IMR-90 (cell line): Measurements from ENCODE around the gene SNAP29. TPM values are rescaled to one million over a fixed set of nuclear protein-coding genes. Genes with fewer than 3 reads are reported as not detected.

Experiments used
- ATAC-seq: fragments of 200-7000 bp; cut with Tn5 transposase; 2 replicates; pipeline ENCODE4 v1.9.1; 2020; ENCODE audit warnings: low read depth, mild to moderate bottlenecking, moderate library complexity
- BruUV-seq: library from RNA; stranded (reverse); fragments of 400-500 nt; replicated peaks from 2 replicates; lab custom pipeline; 2021; lab: Mats Ljungman, UMichigan
- CTCF ChIA-PET: fragments of 300-600 bp; formaldehyde crosslinking; extraction: SDS; loops from one replicate; lab custom pipeline; 2021; ENCODE audit warnings: antibody characterized with exemption; lab: Yijun Ruan, JAX
- POLR2A ChIA-PET: fragments of 300-600 bp; sonication (Branson Sonifier 250); formaldehyde crosslinking; loops from one replicate; lab custom pipeline; 2022; ENCODE audit warnings: antibody characterized with exemption; ENCODE audit not compliant: unreplicated experiment; lab: Charles Lee
- DNase-seq: peaks from one replicate; pipeline ENCODE4 v3.0.0; 2013
- H2AFZ ChIP-seq: replicated peaks from 2 replicates; pipeline ENCODE3; 2013; ENCODE audit warnings: low read length, mild to moderate bottlenecking; ENCODE audit not compliant: poor library complexity
- H2AK5ac ChIP-seq: 2 replicates; pipeline ENCODE4 v1.6.1; 2013; ENCODE audit warnings: low read depth, low read length, inconsistent platforms
- H2AK9ac ChIP-seq: replicated peaks from 2 replicates; pipeline ENCODE3; 2013; ENCODE audit warnings: mild to moderate bottlenecking, low read depth, low read length, moderate library complexity; ENCODE audit not compliant: poor library complexity
- H2BK120ac ChIP-seq: 2 replicates; pipeline ENCODE4 v1.6.1; 2013; ENCODE audit warnings: low read depth, low read length, inconsistent platforms
- H2BK15ac ChIP-seq: 3 replicates; pipeline ENCODE4 v1.6.1; 2013; ENCODE audit warnings: low read depth, low read length, inconsistent platforms
- H2BK20ac ChIP-seq: 2 replicates; pipeline ENCODE4 v1.6.1; 2013; ENCODE audit warnings: low read depth, mild to moderate bottlenecking, inconsistent platforms, low read length, moderate library complexity
- H2BK5ac ChIP-seq: 2 replicates; pipeline ENCODE4 v1.6.1; 2013; ENCODE audit warnings: mild to moderate bottlenecking, low read depth, low read length, inconsistent platforms; ENCODE audit not compliant: poor library complexity, severe bottlenecking
- H3K14ac ChIP-seq: replicated peaks from 2 replicates; pipeline ENCODE4 v1.6.1; 2013; ENCODE audit warnings: low read depth, low read length, inconsistent platforms
- H3K18ac ChIP-seq: 2 replicates; pipeline ENCODE4 v1.6.1; 2013; ENCODE audit warnings: low read depth, low read length, control low read depth
- H3K23ac ChIP-seq: 2 replicates; pipeline ENCODE4 v1.6.1; 2013; ENCODE audit warnings: low read depth, low read length, inconsistent platforms
- H3K27ac ChIP-seq: 2 replicates; pipeline ENCODE4 v1.5.1; 2013; ENCODE audit warnings: mild to moderate bottlenecking, control low read depth, low read length; ENCODE audit not compliant: insufficient read depth
- H3K27me3 ChIP-seq: 2 replicates; pipeline ENCODE4 v1.6.1; 2013; ENCODE audit warnings: low read length; ENCODE audit not compliant: control insufficient read depth, insufficient read depth
- H3K36me3 ChIP-seq: 2 replicates; pipeline ENCODE4 v1.6.1; 2013; ENCODE audit warnings: low read length, mixed read lengths; ENCODE audit not compliant: control insufficient read depth, insufficient read depth
- H3K4ac ChIP-seq: 2 replicates; pipeline ENCODE4 v1.6.1; 2013; ENCODE audit warnings: low read depth, low read length, inconsistent platforms
- H3K4me1 ChIP-seq: 2 replicates; pipeline ENCODE4 v1.6.1; 2013; ENCODE audit warnings: low read length, mixed read lengths; ENCODE audit not compliant: control insufficient read depth, insufficient read depth
- H3K4me2 ChIP-seq: 2 replicates; pipeline ENCODE4 v1.6.1; 2013; ENCODE audit warnings: low read depth, mild to moderate bottlenecking, control low read depth, low read length, moderate library complexity
- H3K4me3 ChIP-seq: 2 replicates; pipeline ENCODE4 v1.5.1; 2013; ENCODE audit warnings: low read depth, mild to moderate bottlenecking, control low read depth, low read length, moderate library complexity; ENCODE audit not compliant: insufficient read depth
- H3K56ac ChIP-seq: 2 replicates; pipeline ENCODE4 v1.6.1; 2013; ENCODE audit warnings: low read length, inconsistent platforms; ENCODE audit not compliant: insufficient read depth; ENCODE audit errors: extremely low read depth
- H3K79me1 ChIP-seq, 2 experiments: 2 replicates each; pipeline ENCODE4 v1.6.1; 2013; ENCODE audit warnings: low read length in 2 of 2, inconsistent platforms in 1 of 2, low read depth in 1 of 2
- H3K9ac ChIP-seq: 2 replicates; pipeline ENCODE4 v1.6.1; 2013; ENCODE audit warnings: low read depth, low read length, control low read depth
- H3K9me1 ChIP-seq: 2 replicates; pipeline ENCODE4 v1.6.1; 2013; ENCODE audit warnings: low read length, inconsistent platforms; ENCODE audit not compliant: insufficient read depth
- H3K9me3 ChIP-seq: 2 replicates; pipeline ENCODE4 v1.6.1; 2013; ENCODE audit warnings: low read length; ENCODE audit not compliant: control insufficient read depth, insufficient read depth
- H4K20me1 ChIP-seq: 2 replicates; pipeline ENCODE4 v1.6.1; 2013; ENCODE audit warnings: low read length, inconsistent platforms; ENCODE audit not compliant: insufficient read depth
- H4K5ac ChIP-seq: 2 replicates; pipeline ENCODE4 v1.6.1; 2013; ENCODE audit warnings: mild to moderate bottlenecking, low read depth, low read length, control low read depth
- H4K8ac ChIP-seq, 2 experiments: 2 replicates each; pipeline ENCODE4 v1.6.1; 2013; ENCODE audit warnings: low read depth in 2 of 2, low read length in 2 of 2, control low read depth in 1 of 2, inconsistent platforms in 1 of 2
- H4K91ac ChIP-seq: 2 replicates; pipeline ENCODE4 v1.6.1; 2013; ENCODE audit warnings: low read depth, low read length, inconsistent platforms; ENCODE audit not compliant: insufficient read depth
- BHLHE40 ChIP-seq: fragments of 150-350 bp; IDR thresholded peaks from 2 replicates; pipeline ENCODE4 v1.6.1; 2016; ENCODE audit warnings: mild to moderate bottlenecking, low read depth, low read length
- CEBPB ChIP-seq: IDR thresholded peaks from 2 replicates; pipeline ENCODE4 v1.6.1; 2012; ENCODE audit warnings: low read depth, low read length, improper control_type of control experiment
- CHD1 ChIP-seq: IDR thresholded peaks from 2 replicates; pipeline ENCODE4 v1.6.1; 2012; ENCODE audit warnings: low read depth, low read length, improper control_type of control experiment
- ELK1 ChIP-seq: fragments of 150-350 bp; IDR thresholded peaks from 2 replicates; pipeline ENCODE4 v1.6.1; 2016; ENCODE audit warnings: low read depth, mild to moderate bottlenecking, low read length, moderate library complexity, borderline replicate concordance
- FOS ChIP-seq: fragments of 150-350 bp; IDR thresholded peaks from 2 replicates; pipeline ENCODE4 v1.6.1; 2016; ENCODE audit warnings: low read depth, low read length
- MAFK ChIP-seq: IDR thresholded peaks from 2 replicates; pipeline ENCODE4 v1.6.1; 2012; ENCODE audit warnings: low read depth, low read length, improper control_type of control experiment
- MAZ ChIP-seq: IDR thresholded peaks from 2 replicates; pipeline ENCODE4 v1.6.1; 2012; ENCODE audit warnings: low read depth, mild to moderate bottlenecking, low read length, improper control_type of control experiment, moderate library complexity, borderline replicate concordance
- MXI1 ChIP-seq: IDR thresholded peaks from 2 replicates; pipeline ENCODE4 v1.6.1; 2012; ENCODE audit warnings: low read depth, mild to moderate bottlenecking, low read length, moderate library complexity, borderline replicate concordance
- NFE2L2 ChIP-seq: fragments of 150-350 bp; IDR thresholded peaks from 2 replicates; pipeline ENCODE4 v1.6.1; 2016; ENCODE audit warnings: low read depth, mild to moderate bottlenecking, low read length
- POLR2A ChIP-seq: IDR thresholded peaks from 2 replicates; pipeline ENCODE4 v1.6.1; 2012; ENCODE audit warnings: mild to moderate bottlenecking, low read depth, low read length
- RAD21 ChIP-seq: IDR thresholded peaks from 2 replicates; pipeline ENCODE4 v1.6.1; 2012; ENCODE audit warnings: low read length, improper control_type of control experiment
- RCOR1 ChIP-seq: IDR thresholded peaks from 2 replicates; pipeline ENCODE4 v1.6.1; 2012; ENCODE audit warnings: mild to moderate bottlenecking, low read length, improper control_type of control experiment; ENCODE audit not compliant: insufficient replicate concordance
- SMC3 ChIP-seq: fragments of 150-350 bp; IDR thresholded peaks from 2 replicates; pipeline ENCODE4 v1.6.1; 2016; ENCODE audit warnings: low read depth, mild to moderate bottlenecking, antibody characterized with exemption, low read length, moderate library complexity
- USF2 ChIP-seq: fragments of 150-350 bp; IDR thresholded peaks from 2 replicates; pipeline ENCODE4 v1.6.1; 2017; ENCODE audit warnings: mild to moderate bottlenecking, antibody characterized with exemption, low read length, low read depth
- WGBS, 2 experiments: methylation state at CpG; one replicate each; pipeline versions ENCODE4 v1.1.5 to v1.1.7; 2013; ENCODE audit warnings: missing lambda C conversion rate in 2 of 2; ENCODE audit not compliant: insufficient read length in 1 of 2; ENCODE audit errors: extremely low coverage in 2 of 2; 5-methylcytosine and 5-hydroxymethylcytosine counted together
- dilution Hi-C: fragments of 300-500 bp; cut with HindIII; formaldehyde crosslinking; loops from one replicate; pipeline ENCODE4 v1.14.3; 2018; ENCODE audit warnings: low sequenced_read_pairs; ENCODE audit not compliant: unreplicated experiment
- in situ Hi-C: fragments of 300-500 bp; cut with MboI; formaldehyde crosslinking; loops from 3 replicates; pipeline ENCODE4 v1.14.3; 2019; ENCODE audit warnings: low sequenced_read_pairs, inconsistent platforms, mixed read lengths
- intact Hi-C: fragments of 100-400 bp; cut with micrococcal nuclease; formaldehyde crosslinking; loops from 2 replicates; pipeline ENCODE4 v1.10.0; 2022
- polyA plus RNA-seq, 3 experiments: library from polyadenylated mRNA; depleted of rRNA; stranded (reverse); fragments of >200 nt; gene quantifications; 2 replicates each; pipeline ENCODE4 v1.2.3, GENCODE V29; 2012; ENCODE audit warnings: low replicate concordance in 1 of 3
- total RNA-seq: library from RNA; depleted of rRNA; stranded (reverse); fragments of >200 nt; gene quantifications from 2 replicates; pipeline ENCODE4 v1.2.3, GENCODE V29; 2012
- TF ChIP-seq, protein P1 (sequence below): conservative IDR thresholded peaks from 2 replicates; pipeline ENCODE4 v1.5.1; 2012; ENCODE audit warnings: mild to moderate bottlenecking, low read depth, low read length, improper control_type of control experiment

Gene SNAP29
- total and polyA plus RNA-seq, 2 of the 4 experiments (the other 2 are of a cell fraction): 10.6 to 29.5 TPM

DNA sequence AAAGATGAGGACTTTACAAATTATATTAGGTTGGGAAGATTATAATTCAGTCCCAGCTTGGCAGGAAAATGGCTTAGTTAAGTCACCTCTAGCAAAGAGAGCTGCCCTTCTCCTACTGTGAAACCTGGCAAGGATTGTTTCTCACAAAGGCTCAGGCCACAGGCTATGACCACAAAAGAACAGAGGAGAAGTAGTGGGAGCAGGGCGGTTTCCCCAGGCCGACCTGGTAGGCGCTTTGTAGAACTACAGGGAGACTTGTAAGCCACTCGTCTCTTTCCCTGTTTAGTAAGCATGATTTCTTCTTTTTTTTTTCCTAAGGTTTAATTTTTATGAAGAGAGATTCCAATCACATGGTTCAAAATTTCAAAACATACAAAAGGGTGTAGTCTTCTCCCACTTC, 4.6 kb downstream of the SNAP29 start:
- Histone ChIP-seq H2AK5ac (no peak overlapping the region), H3K18ac (no peak overlapping the region), H2BK15ac (no peak overlapping the region), H3K56ac (no peak overlapping the region), H3K9me3 (no peaks in the 10 kb centered on the region), H3K9ac (no peak overlapping the region), H3K23ac (no peak overlapping the region), H4K8ac (no peak overlapping the region), H3K79me1 (peaks cover 36 to 73% of the 10 kb centered on the region in 2 experiments), H3K4me1 (peaks cover 26% of the 10 kb centered on the region), H2AK9ac (no peak overlapping the region), H3K4me2 (no peak overlapping the region), H4K20me1 (peaks cover 15% of the 10 kb centered on the region), H4K5ac (no peak overlapping the region), H3K36me3 (peaks cover 12% of the 10 kb centered on the region; the same call in 1 of the 2 replicates), H3K9me1 (peaks cover 40% of the 10 kb centered on the region), H3K27ac (no peak overlapping the region), H2AFZ (no peak overlapping the region), H3K4me3 (no peak overlapping the region), H3K27me3 (no peaks in the 10 kb centered on the region), H3K14ac (no peak overlapping the region), H2BK20ac (no peak overlapping the region), H2BK120ac (no peak overlapping the region), H2BK5ac (no peak overlapping the region), H4K91ac (no peak overlapping the region), H3K4ac (no peak overlapping the region)
- intact Hi-C loops: no loop called here
- ATAC-seq: no peak
- no CpG with 5 or more reads among the region's 4 CpGs for WGBS, 2 experiments
- in situ Hi-C loops: no loop called here
- no peak for TF ChIP-seq MAZ
- no peak for TF ChIP-seq CHD1
- no peak for TF ChIP-seq NFE2L2
- TF ChIP-seq RCOR1: no peak
- no peak for TF ChIP-seq POLR2A
- no peak for TF ChIP-seq RAD21
- TF ChIP-seq CEBPB: no peak
- TF ChIP-seq FOS: no peak
- TF ChIP-seq USF2: no peak
- TF ChIP-seq MAFK: no peak
- no peak for TF ChIP-seq BHLHE40
- TF ChIP-seq SMC3: no peak
- no peak for TF ChIP-seq MXI1
- TF ChIP-seq, protein P1, sequence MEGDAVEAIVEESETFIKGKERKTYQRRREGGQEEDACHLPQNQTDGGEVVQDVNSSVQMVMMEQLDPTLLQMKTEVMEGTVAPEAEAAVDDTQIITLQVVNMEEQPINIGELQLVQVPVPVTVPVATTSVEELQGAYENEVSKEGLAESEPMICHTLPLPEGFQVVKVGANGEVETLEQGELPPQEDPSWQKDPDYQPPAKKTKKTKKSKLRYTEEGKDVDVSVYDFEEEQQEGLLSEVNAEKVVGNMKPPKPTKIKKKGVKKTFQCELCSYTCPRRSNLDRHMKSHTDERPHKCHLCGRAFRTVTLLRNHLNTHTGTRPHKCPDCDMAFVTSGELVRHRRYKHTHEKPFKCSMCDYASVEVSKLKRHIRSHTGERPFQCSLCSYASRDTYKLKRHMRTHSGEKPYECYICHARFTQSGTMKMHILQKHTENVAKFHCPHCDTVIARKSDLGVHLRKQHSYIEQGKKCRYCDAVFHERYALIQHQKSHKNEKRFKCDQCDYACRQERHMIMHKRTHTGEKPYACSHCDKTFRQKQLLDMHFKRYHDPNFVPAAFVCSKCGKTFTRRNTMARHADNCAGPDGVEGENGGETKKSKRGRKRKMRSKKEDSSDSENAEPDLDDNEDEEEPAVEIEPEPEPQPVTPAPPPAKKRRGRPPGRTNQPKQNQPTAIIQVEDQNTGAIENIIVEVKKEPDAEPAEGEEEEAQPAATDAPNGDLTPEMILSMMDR: no peak
- no peak for TF ChIP-seq ELK1
- no peak for DNase-seq
- no TSS peak for BruUV-seq
- CTCF ChIA-PET: interaction anchor here (0.6 kb wide), 1 partner anchor 93 kb away, joined by 5 read pairs; no protein-coding TSS in a partner anchor
- dilution Hi-C loops: no loop called here
- POLR2A ChIA-PET: no interaction called here
